NB4 (cell line): ENCODE results near the gene GPR155.
"Not testable (repeated sequence)": the region's sequence is repeated elsewhere in the genome, so short reads cannot be mapped to it uniquely, and the experiment has no call there.

ENCODE experiments used
- DNase-seq: peaks from one replicate; pipeline ENCODE4 v3.0.0; 2010; ENCODE audit warnings: low read depth
- H3K4me3 ChIP-seq: one replicate; pipeline ENCODE4 v1.5.1; 2011; ENCODE audit warnings: mild to moderate bottlenecking, low read depth, low read length, moderate library complexity
- MAX ChIP-seq: IDR thresholded peaks from 2 replicates; pipeline ENCODE4 v1.6.1; 2011; ENCODE audit warnings: low read depth, low read length
- MYC ChIP-seq: IDR thresholded peaks from 2 replicates; pipeline ENCODE4 v1.6.1; 2011; ENCODE audit warnings: low read depth, low read length
- POLR2A ChIP-seq: IDR thresholded peaks from 2 replicates; pipeline ENCODE4 v1.6.1; 2011; ENCODE audit warnings: mild to moderate bottlenecking; ENCODE audit not compliant: insufficient read length; ENCODE audit errors: extremely low read depth
- TF ChIP-seq, protein P1 (sequence below): IDR thresholded peaks from one replicate; pipeline ENCODE4 v1.5.1; 2012; ENCODE audit warnings: low read depth, low read length

The GPR155 gene

GRCh38 chr2:174428214-174428613, 58.6 kb downstream of the GPR155 start:
- TF ChIP-seq, protein P1, sequence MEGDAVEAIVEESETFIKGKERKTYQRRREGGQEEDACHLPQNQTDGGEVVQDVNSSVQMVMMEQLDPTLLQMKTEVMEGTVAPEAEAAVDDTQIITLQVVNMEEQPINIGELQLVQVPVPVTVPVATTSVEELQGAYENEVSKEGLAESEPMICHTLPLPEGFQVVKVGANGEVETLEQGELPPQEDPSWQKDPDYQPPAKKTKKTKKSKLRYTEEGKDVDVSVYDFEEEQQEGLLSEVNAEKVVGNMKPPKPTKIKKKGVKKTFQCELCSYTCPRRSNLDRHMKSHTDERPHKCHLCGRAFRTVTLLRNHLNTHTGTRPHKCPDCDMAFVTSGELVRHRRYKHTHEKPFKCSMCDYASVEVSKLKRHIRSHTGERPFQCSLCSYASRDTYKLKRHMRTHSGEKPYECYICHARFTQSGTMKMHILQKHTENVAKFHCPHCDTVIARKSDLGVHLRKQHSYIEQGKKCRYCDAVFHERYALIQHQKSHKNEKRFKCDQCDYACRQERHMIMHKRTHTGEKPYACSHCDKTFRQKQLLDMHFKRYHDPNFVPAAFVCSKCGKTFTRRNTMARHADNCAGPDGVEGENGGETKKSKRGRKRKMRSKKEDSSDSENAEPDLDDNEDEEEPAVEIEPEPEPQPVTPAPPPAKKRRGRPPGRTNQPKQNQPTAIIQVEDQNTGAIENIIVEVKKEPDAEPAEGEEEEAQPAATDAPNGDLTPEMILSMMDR: no peak
- TF ChIP-seq MAX (no peak), MYC (no peak), POLR2A (no peak)
- no peak overlapping the region for H3K4me3 ChIP-seq
- DNase-seq: no peak

- no peak overlapping the region for H3K4me3 ChIP-seq
- TF ChIP-seq MAX (no peak), MYC (no peak), POLR2A (no peak)
- TF ChIP-seq, protein P1: no peak
- DNase-seq: no peak
Observed at GRCh38 chr2:174412256-174412655, 74.6 kb downstream of the GPR155 start.

GRCh38 chr2:174410039-174410438, 76.8 kb downstream of the GPR155 start:
- not testable (repeated sequence) for DNase-seq, H3K4me3 ChIP-seq

GRCh38 chr2:174403628-174404027, 83.2 kb downstream of the GPR155 start:
- DNase-seq: no peak
- no peak for TF ChIP-seq POLR2A
- no peak for TF ChIP-seq MYC
- TF ChIP-seq MAX: no peak
- TF ChIP-seq, protein P1: no peak
- H3K4me3 ChIP-seq: no peak overlapping the region

GRCh38 chr2:174400853-174401252, 86.0 kb downstream of the GPR155 start:
- no peak overlapping the region for H3K4me3 ChIP-seq
- TF ChIP-seq MAX (no peak), POLR2A (no peak), MYC (no peak)
- TF ChIP-seq, protein P1: no peak
- no peak for DNase-seq

- DNase-seq: no peak
- TF ChIP-seq, protein P1: no peak
- TF ChIP-seq MAX (no peak), POLR2A (no peak), MYC (no peak)
- no peak overlapping the region for H3K4me3 ChIP-seq
Observed at GRCh38 chr2:174399171-174399570, 87.7 kb downstream of the GPR155 start.
